Astrocyte (in vitro differentiated cells and primary cell): ENCODE data around the gene CORO2B.

ENCODE experiments used
- CTCF ChIP-seq: IDR thresholded peaks from 2 replicates; pipeline ENCODE4 v1.5.1; 2011; ENCODE audit warnings: low read depth, mild to moderate bottlenecking, inconsistent platforms, low read length, moderate library complexity; ENCODE audit not compliant: insufficient read depth
- EZH2 ChIP-seq: IDR thresholded peaks from 2 replicates; pipeline ENCODE4 v1.6.1; 2012; ENCODE audit warnings: mild to moderate bottlenecking, low read length, inconsistent platforms; ENCODE audit not compliant: insufficient read depth

- TF ChIP-seq CTCF (no peak), EZH2 (no peak)
Measured at GRCh38 chr15:68541743-68542142, 37.0 kb upstream of the CORO2B start.
